IPS DF 6.9 (cell line): Measurements from ENCODE around the gene SCAI.
"Not testable (repeated sequence)": the region's sequence is repeated elsewhere in the genome, so short reads cannot be mapped to it uniquely, and the experiment has no call there.

Source experiments
- DNase-seq: peaks from one replicate; pipeline ENCODE4 v3.0.0-alpha.2; 2013; ENCODE audit warnings: low read depth, low spot score
- H3K27ac ChIP-seq: one replicate; pipeline ENCODE4 v1.5.1; 2013; ENCODE audit warnings: low read length, control low read depth
- H3K27me3 ChIP-seq: 2 replicates; pipeline ENCODE4 v1.6.1; 2013; ENCODE audit warnings: mild to moderate bottlenecking, low read length; ENCODE audit not compliant: control insufficient read depth, insufficient read depth
- H3K36me3 ChIP-seq: 2 replicates; pipeline ENCODE4 v1.6.1; 2013; ENCODE audit warnings: low read length; ENCODE audit not compliant: control insufficient read depth, insufficient read depth
- H3K4me1 ChIP-seq: 2 replicates; pipeline ENCODE4 v1.6.1; 2013; ENCODE audit warnings: low read length; ENCODE audit not compliant: control insufficient read depth, insufficient read depth
- H3K4me3 ChIP-seq: 2 replicates; pipeline ENCODE4 v1.5.1; 2013; ENCODE audit warnings: mild to moderate bottlenecking, low read length
- H3K9me3 ChIP-seq: 2 replicates; pipeline ENCODE4 v1.6.1; 2013; ENCODE audit warnings: low read length, inconsistent platforms; ENCODE audit not compliant: control insufficient read depth, insufficient read depth
- WGBS: extraction: QIAGEN DNeasy Blood & Tissue Kit; methylation state at CpG from one replicate; pipeline ENCODE4 v1.1.7; 2013; ENCODE audit warnings: mixed read lengths, missing lambda C conversion rate; ENCODE audit not compliant: insufficient read length, insufficient coverage; 5-methylcytosine and 5-hydroxymethylcytosine counted together

The SCAI gene

DNA sequence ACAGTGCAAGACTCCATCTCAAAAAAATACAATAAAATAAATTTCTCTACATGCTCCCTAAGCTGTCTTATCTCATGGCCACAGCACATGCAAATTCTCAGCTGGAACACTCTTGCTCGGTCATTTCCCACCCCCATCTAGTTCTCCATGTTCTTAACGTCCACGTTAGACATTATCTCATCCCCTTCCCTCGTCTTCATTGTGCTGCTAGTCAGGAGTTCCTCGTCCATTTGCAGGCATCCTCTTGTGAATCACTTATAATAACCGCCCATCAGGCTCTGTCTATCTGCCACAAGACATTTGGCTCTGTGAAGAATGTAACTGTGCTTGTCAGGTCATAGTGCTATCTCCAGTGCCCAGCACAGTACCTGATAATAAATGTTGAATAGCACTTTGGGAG is 169.5 kb downstream of the SCAI start:
- Histone ChIP-seq H3K27me3 (no peaks in the 10 kb centered on the region), H3K4me3 (no peak overlapping the region), H3K9me3 (no peaks in the 10 kb centered on the region), H3K27ac (no peak overlapping the region), H3K36me3 (no peaks in the 10 kb centered on the region; the same call in 1 of the 2 replicates), H3K4me1 (no peaks in the 10 kb centered on the region)
- WGBS = no CpG with 5 or more reads among the region's 6 CpGs
- no peak for DNase-seq

DNA sequence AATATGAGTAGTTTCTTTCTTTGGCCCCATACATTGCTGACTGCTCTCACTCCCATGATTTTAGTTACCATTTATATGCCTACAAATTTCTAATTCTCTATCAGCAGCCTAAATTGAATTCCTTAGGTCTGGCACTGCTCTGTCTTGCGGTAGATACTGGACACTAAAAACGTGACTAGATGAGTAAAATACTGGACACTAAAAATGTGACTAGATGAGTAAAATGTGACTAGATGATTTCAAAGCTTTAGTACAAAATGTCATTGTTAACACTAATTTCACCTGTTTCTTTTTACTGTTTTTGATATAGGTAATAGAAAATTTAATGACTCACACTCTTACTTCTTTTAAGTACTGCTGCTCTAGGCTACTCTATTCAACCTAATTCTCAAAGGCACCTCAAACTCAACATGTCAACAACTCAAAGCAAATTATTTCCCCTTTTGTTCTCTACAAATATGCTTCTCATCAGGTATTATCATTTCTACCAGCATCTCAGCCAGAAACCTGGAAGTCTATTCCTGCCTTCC is 171.0 kb downstream of the SCAI start:
- no peak overlapping the region for H3K27ac ChIP-seq
- no peaks in the 10 kb centered on the region for H3K9me3 ChIP-seq
- H3K4me1 ChIP-seq = no peaks in the 10 kb centered on the region
- no peak overlapping the region for H3K4me3 ChIP-seq
- H3K27me3 ChIP-seq = no peaks in the 10 kb centered on the region
- no peaks in the 10 kb centered on the region; the same call in 1 of the 2 replicates for H3K36me3 ChIP-seq
- WGBS = no CpG with 5 or more reads among the region's 2 CpGs
- no peak for DNase-seq

DNA sequence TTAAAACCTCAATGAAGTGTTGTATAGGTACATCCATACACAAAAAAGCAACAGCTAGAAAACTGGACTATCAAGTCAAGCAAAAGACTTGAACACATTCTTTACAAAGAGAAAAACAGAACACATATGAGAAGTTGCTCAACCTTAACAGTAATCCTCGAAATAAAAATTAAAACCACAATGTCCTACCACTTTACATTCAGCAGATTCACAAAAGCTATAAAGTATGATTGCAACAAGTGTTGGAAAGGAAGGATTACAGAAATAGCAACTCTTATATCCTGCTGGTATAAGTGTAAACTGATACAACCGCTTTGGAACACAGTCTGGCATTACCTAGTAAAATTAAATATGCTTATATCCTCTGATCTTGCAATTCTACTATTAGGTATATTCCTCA is 173.9 kb downstream of the SCAI start:
- Histone ChIP-seq H3K27me3 (no peaks in the 10 kb centered on the region), H3K9me3 (no peaks in the 10 kb centered on the region), H3K4me1 (no peaks in the 10 kb centered on the region), H3K36me3 (no peaks in the 10 kb centered on the region; the same call in 1 of the 2 replicates), H3K4me3 (no peak overlapping the region), H3K27ac (no peak overlapping the region)
- no peak for DNase-seq
- no CpG with 5 or more reads among the region's 2 CpGs for WGBS

DNA sequence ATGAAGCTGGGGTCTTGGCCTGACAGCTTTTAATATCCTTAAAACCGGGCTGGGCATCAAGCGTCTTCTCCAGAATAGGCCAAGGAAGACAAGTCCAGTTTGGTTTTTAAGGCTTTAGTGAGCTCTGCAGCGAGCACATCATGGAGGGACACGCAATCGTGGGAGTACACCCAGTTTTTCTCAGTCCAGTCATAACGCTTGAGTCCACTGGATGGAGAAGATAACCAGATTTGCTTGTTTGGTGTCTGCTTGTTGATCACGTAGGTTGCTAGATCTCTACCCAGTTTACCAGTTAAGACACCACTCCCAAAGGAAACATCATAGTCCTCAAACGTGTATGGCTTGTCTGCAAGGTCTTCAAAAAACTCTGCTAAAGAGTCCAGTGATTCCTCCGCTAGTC is 175.1 kb downstream of the SCAI start:
- no peak for DNase-seq
- H3K9me3 ChIP-seq = no peaks in the 10 kb centered on the region
- no peak overlapping the region for H3K27ac ChIP-seq
- no CpG with 5 or more reads among the region's 9 CpGs for WGBS
- no peaks in the 10 kb centered on the region for H3K27me3 ChIP-seq
- no peak overlapping the region for H3K4me3 ChIP-seq
- no peaks in the 10 kb centered on the region for H3K36me3 ChIP-seq
- no peaks in the 10 kb centered on the region for H3K4me1 ChIP-seq

DNA sequence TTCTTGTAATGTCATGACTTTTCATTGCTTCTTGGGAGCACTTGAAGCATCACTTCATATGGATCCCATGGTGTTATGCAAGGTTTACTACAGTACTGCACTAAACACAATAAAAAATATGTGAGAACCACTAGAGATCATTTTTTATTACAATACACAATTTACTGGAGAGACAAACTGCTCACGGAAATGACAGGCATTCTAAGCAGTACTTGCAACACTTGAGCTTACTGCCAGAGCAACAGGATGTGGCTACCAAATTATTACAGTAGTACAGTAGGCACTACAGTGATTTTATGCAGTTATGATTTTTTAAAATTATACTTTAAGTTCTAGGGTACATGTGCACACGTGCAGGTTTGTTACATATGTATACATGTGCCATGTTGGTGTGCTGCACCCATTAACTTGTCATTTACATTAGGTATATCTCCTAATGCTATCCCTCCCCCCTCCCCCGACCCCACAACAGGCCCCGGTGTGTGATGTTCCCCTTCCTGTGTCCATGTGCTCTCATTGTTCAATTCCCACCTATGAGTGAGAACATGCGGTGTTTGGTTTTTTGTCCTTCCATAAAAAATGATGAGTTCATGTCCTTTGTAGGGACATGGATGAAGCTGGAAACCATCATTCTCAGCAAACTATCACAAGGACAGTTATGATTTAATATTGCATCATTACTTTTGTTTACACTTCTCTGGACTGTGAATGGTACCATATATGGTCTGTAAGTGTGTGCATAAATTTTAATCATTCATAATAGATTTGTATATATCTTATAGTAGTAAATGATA is 177.4 kb downstream of the SCAI start:
- H3K9me3 ChIP-seq, H3K27me3 ChIP-seq, H3K27ac ChIP-seq, H3K4me3 ChIP-seq, H3K4me1 ChIP-seq, H3K36me3 ChIP-seq, DNase-seq: not testable (repeated sequence)
- no CpG with 5 or more reads among the region's 5 CpGs for WGBS

DNA sequence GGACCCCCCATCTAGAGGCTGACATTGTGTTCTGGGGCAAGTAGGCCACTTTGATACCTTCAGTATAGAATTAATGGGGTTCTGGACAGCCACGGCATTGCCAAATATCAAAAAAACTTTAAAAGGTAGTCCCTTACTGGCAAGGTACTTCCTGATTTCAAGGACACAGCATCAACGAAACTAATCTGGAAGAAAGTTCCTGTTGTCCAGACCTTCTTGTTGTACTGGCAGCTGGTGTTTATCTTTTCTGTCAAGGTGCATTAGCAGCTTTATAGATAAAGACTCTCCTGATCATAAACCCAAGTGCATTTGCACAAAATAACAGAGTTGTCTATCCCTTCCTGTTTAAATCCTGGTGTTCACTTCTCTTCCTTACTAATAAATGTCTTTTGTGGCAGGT is 178.7 kb downstream of the SCAI start:
- Histone ChIP-seq H3K4me1 (no peaks in the 10 kb centered on the region), H3K27me3 (no peaks in the 10 kb centered on the region), H3K27ac (no peak overlapping the region), H3K36me3 (no peaks in the 10 kb centered on the region), H3K9me3 (no peaks in the 10 kb centered on the region), H3K4me3 (no peak overlapping the region)
- no CpG with 5 or more reads among the region's 2 CpGs for WGBS
- no peak for DNase-seq

DNA sequence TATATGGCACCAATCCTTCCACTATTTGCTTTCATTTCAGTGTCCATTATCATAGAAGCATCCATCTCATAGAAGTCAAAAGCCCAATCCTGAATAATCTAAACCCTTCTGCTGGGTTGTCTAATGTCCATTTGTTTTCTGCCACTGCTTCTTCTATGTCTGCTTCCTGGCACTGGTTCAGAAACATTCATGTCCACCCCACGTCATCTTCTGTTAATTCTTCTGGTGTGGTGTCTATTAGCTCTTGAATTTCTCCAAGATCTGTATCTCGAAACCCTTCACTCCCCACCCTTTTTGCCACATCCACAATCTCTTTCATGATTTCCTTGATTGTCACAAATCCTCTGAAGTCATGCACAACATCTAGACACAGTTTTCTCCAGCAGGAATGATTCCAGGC is 179.3 kb downstream of the SCAI start:
- Histone ChIP-seq H3K4me3 (no peak overlapping the region), H3K9me3 (no peaks in the 10 kb centered on the region), H3K27ac (no peak overlapping the region), H3K4me1 (no peaks in the 10 kb centered on the region), H3K27me3 (no peaks in the 10 kb centered on the region), H3K36me3 (no peaks in the 10 kb centered on the region)
- no CpG with 5 or more reads among the region's 2 CpGs for WGBS
- no peak for DNase-seq

DNA sequence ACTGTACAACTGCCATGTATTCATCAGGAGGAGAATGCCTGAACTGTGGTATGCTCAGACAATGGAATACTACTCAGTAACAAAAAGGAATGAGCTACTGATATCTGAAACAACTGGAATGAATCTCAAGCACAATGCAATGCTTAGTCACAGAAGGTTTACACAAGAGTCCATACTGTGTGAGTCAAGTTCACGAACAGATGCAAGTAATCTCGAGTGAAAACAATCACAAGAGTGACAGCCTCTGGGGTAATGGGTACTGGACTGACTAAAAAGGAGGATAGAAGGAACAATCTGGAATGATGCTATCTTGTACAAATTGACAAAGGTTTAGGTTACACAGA is 182.9 kb downstream of the SCAI start:
- no peak overlapping the region for H3K27ac ChIP-seq
- no peak for DNase-seq
- H3K36me3 ChIP-seq = no peaks in the 10 kb centered on the region
- H3K4me3 ChIP-seq = no peak overlapping the region
- no peaks in the 10 kb centered on the region for H3K27me3 ChIP-seq
- H3K4me1 ChIP-seq = no peaks in the 10 kb centered on the region
- no CpG with 5 or more reads among the region's 2 CpGs for WGBS
- no peaks in the 10 kb centered on the region for H3K9me3 ChIP-seq

DNA sequence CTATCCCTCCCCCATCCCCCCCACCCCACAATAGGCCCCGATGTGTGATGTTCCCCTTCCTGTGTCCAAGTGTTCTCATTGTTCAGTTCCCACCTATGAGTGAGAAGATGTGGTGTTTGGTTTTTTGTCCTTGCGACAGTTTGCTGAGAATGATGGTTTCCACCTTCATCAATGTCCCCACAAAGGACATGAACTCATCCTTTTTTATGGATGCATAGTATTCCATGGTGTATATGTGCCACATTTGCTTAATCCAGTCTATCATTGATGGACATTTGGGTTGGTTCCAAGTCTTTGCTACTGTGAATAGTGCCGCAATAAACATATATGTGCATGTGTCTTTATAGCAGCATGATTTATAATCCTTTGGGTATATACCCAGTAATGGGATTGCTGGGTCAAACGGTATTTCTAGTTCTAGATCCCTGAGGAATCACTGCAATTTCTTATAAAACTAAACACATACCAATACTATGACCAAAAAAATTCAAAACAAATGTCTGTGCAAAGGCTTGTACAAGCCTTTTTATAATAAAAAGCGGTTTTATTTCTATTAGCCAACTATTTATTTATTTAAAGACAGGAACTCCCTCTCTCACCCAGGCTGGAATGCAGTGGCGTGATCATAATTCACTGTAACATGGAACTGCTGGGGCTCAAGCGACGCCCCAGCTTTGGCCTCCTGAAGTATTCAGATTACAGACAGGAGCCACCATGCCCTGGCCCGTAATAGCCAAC is 183.5 kb downstream of the SCAI start:
- H3K4me3 ChIP-seq, H3K27ac ChIP-seq, DNase-seq, H3K9me3 ChIP-seq, H3K27me3 ChIP-seq, H3K36me3 ChIP-seq, H3K4me1 ChIP-seq: not testable (repeated sequence)
- WGBS = no CpG with 5 or more reads among the region's 9 CpGs

DNA sequence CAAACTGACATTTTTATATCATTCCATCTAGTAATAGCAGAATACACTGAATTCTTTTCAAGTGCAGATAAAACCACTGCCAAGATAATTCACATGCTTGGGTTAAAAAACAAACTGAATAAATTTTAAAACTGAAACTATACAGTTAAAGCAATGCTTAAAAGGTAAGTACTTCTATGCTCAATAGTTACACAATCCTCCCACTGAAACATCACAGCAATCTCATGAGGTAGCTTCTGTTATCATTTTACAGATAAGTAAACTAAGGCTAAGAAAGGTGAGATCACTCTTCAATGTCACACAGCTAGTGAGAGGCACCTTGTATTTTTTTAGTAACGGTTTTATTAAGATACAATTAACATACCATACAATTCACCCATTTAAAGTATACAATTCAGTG is 189.1 kb downstream of the SCAI start:
- H3K4me3 ChIP-seq = no peak overlapping the region
- no peaks in the 10 kb centered on the region for H3K4me1 ChIP-seq
- no peak overlapping the region for H3K27ac ChIP-seq
- H3K36me3 ChIP-seq = no peaks in the 10 kb centered on the region
- no CpG with 5 or more reads among the region's 1 CpG for WGBS
- no peaks in the 10 kb centered on the region for H3K9me3 ChIP-seq
- DNase-seq = no peak
- no peaks in the 10 kb centered on the region for H3K27me3 ChIP-seq
